ENCODE measurements around the gene SYT13. TPM values are rescaled to one million over a fixed set of nuclear protein-coding genes. Genes with fewer than 3 reads are reported as not detected.

Gene SYT13
- total RNA-seq, 1 donor from 2014 or later, result 219 TPM

DNA sequence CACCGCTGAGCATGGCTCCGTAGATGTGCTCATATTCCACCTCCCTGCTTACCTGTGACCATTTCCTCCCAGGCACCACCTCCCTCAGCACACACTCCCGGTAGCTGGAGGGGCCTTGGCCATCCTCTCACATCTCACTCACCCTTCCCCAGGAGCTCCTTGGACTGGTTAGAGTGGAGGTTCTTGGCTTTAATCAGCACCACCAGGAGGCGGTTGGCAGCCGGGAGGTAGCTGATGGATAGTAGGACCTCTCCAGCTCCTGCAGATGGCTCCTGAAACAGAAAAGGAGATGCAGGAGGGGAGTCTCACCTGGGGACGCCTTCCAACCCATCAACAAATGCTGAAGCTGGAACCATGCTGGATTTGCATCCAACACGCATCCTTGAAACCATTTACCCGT lies 39.9 kb downstream of the SYT13 start:
- no peak for DNase-seq

DNA sequence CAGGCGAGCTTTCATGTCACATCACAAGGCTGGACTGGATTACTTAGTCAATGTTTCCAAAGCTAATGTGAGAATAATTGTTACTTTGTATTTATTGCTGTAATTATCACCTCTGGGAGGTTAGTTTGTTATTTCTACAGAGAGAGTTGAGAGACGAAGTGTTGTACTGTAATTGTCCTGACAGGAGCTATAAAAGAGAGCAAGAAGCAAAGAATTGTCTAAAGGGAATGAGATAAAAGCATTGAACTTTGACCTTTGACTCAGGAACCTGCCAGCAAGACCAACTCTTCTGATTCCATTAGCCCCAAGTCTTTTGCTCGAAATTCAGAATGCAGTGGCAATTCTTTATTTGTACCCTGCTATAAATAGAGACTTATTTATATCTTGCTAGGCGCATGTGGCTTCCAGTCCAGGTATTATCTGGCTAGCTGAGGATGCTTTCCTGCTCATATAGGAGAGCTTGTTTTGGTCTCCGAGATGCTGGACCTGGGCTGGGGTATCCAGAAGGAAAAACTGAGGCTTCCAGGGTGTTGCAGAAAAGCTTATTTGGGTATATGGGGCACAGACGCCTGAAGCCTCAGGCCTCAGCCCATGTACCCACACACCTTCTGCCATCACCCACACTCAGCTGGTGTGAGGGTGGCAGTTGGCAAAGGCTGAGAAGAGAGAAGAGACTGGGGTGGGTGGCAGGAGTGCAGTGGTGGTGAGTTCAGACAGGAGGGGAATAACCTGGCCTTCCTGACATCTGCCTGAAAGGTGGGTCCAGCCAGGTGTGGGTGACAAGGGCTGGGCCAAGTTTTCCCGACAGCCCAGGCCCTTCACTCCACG lies 40.7 kb downstream of the SYT13 start:
- peak; percentile 63 for DNase-seq

- no peak for DNase-seq
Observed at GRCh38 chr11:45243967-45244366, 42.2 kb downstream of the SYT13 start.

GRCh38 chr11:45239733-45240132 lies 46.4 kb downstream of the SYT13 start:
- no peak for DNase-seq

GRCh38 chr11:45238724-45239123 lies 47.4 kb downstream of the SYT13 start:
- no peak for DNase-seq

DNA sequence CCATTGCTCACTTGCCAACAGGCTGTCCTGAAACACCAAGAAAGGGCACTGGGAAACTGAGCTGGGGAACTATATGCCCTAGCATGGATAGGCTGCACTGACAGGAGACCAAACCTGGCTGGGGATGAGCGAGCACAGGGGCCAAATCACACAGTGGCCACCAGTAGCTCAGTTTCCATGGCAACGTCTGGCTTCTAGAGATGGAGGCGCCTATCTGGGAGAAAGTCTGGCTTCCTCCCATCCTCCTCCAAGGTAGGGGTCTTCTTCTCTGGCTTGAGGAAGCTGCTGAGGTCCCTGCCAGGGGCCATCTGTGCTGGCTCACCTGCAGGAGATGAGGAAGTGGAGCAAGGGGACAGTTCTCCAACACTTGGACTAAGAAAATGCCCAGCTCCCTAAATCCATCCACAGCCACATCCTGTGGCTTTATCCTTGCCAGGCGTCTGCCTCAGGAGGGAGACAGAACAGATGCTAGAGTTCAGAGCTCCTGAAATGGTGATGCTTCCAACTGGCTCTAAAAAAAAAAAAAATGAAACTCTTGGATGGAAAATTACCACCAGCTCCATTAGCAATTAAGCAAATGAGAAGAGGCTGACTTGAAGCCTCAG lies 48.3 kb downstream of the SYT13 start:
- DNase-seq, result peak; percentile 32

- DNase-seq, result no peak
Observed at GRCh38 chr11:45234306-45235006, 51.7 kb downstream of the SYT13 start.

DNA sequence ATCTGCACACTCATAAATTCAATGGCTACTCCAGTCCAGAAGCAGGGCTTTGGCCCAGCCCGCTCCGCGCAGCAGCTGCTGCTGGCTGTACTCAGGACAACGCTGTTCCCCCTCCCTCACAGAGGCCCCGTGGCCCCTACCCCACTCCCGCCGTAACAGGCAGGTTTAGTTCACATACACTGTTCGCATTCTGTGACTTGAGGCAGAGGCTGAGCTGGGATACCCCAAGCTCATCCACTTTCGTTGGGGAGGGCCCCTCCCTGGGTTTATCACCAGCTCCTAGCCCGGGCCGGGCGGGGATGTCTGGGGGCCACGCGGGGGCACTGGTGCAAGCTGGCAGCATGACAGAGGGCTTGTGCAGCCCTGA lies 52.4 kb downstream of the SYT13 start:
- DNase-seq, result no peak

DNA sequence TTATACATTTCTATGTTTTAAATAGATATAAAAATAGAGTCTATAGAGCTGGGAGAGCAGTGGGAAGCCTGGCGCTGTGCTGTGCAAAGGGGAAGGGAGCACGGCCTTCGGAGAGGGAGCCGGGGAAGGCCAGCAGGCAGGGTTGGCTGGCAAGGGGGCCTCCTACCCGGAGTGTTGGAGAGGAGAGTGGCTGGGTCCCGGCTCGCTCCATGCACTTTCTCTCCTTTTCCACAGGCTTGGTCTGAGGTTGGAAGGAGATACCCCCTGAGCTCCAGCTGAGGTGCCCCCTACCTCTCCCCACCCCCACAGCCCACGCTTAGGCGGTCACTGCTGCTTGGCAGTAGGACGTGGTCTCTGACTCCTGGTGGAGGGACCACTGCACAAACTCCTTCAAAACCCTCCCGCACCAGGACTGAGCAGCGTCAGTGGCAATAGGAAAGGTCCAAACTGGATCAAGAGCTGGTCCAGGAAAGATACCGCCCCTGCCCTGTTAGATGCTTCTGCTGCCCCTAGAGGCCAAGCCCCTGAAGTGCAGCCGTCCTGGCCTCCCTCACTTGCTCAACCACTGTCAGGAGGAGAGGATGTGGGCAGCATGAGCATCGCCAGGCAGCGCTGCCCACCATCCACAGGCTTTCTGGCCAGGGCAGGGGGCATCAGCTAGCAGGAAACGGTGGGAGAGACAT lies 52.9 kb downstream of the SYT13 start:
- DNase-seq, result peak; percentile 33

DNA sequence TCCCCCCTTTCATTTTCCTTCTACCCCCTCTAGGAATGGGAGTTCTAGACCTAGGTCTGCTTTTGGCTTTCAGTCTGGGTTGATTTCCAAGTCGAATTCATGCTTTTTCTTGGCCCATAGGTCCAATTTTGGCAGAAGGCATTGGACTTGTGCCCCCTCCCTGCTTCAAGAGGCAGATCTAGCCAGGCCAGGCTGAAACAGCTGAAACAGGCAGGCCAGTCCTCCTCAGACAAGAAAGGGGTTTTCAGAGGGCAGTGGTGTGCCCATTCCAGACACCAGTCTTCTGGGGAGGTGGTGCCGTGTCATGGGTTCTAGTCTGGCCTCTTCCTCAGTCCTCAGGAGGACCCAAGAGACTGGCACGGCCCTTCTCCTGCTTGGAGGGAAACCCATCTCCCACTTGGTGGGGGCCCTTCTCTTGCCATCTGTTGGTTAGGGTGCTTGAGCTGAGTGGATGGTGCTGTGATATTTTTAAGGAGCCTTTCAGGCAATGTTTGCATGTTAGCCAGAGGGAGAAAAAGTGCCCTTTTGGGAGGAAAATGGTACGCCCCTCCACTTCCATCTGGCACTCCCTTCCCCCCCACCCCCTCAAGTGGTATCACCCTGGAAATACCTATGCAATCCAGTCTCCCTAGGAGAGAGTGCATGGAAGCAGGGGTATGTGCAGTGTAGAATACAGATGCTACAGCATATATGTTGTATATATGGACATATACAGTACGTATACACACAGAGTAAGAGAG lies 53.6 kb downstream of the SYT13 start:
- no peak for DNase-seq

- no peak for DNase-seq
Observed at GRCh38 chr11:45229401-45230020, 56.6 kb downstream of the SYT13 start.

- no peak for DNase-seq
Observed at GRCh38 chr11:45227836-45228235, 58.3 kb downstream of the SYT13 start.

- DNase-seq, result no peak
Observed at GRCh38 chr11:45226901-45227300, 59.2 kb downstream of the SYT13 start.

DNA sequence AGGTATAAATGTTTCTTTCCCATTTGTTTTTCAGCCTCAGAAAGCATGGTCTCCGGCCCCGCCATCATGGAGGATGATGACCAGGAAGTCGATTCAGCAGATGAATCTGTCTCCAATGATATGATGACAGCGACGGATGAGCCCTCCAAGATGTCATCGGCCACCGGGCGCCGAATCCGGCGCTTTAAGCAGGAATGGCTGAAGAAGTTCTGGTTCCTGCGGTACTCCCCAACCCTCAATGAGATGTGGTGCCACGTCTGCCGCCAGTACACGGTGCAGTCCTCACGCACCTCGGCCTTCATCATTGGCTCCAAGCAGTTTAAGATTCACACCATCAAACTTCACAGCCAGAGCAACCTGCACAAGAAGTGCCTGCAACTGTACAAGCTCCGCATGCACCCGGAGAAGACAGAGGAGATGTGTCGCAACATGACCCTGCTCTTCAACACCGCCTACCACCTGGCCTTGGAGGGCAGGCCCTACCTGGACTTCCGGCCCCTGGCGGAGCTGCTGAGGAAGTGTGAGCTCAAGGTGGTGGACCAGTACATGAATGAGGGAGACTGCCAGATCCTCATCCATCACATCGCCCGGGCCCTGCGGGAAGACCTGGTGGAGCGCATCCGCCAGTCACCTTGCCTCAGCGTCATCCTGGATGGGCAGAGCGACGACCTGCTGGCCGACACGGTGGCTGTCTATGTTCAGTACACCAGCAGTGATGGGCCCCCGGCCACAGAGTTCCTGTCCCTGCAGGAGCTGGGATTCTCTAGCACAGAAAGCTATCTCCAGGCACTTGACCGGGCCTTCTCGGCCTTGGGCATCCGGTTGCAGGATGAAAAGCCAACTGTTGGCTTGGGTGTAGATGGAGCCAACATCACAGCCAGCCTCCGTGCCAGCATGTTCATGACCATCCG lies 59.9 kb downstream of the SYT13 start:
- no peak for DNase-seq

DNA sequence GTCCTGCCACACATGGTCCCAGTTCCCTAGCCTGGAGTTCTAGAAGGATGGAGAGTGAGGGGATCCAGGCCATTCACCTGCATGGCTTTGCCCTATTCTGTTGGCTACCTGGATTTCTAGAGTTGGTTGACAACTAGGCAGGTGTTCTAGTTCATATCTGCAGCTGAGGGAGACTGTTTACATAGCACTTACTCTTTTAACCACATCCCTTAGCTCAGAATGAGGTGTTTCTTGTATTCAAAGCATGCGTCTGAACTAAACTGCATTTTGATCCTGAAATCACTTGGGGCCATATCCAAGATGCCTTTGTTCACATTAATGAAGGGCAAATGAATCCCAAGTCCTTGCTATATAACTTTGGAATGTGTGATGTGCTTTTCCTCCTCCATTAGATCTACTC lies 60.9 kb downstream of the SYT13 start:
- DNase-seq, result no peak

DNA sequence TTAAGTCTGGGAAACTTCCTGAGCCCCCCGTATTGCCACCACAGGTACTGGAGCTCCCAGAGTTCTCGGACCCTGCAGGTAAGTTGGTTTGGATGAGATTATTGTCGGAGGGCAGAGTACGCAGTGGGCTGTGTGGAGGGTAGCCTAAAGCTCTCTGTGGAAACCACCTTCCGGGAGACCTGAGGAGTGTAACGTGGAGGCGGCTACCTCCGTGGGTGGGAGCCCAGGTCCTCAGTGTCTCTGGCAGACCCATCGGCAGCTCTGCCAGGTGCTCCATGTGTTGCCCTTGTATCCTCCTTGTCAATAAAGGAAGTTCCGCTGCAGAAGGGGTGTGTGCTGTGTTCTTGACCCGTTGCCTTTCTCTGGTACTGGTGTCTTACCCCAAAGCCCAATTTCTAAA lies 61.4 kb downstream of the SYT13 start:
- DNase-seq, result no peak

DNA sequence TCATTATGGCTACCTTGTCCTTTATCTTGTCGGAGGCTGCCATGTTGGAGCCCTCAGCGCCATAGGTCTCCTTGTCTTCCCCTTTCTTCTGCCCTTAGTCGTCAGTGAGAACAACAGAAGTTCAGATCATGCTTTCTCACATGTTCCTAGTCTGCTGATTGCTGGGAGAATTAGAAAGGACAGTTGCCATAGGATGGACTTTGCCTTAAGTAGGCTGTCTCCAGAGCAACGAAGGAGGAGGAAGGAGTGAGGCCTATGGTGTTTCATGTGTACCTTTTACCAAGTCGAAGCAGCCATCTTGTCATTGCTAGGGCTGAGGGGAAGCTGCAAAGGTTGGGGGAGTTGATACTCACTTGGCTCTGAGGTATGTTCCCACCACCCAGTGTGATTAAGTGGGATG lies 62.6 kb downstream of the SYT13 start:
- no peak for DNase-seq

GRCh38 chr11:45219411-45219810 lies 66.7 kb downstream of the SYT13 start:
- DNase-seq, result no peak

- no peak for DNase-seq
Observed at GRCh38 chr11:45218705-45219104, 67.4 kb downstream of the SYT13 start.

DNA sequence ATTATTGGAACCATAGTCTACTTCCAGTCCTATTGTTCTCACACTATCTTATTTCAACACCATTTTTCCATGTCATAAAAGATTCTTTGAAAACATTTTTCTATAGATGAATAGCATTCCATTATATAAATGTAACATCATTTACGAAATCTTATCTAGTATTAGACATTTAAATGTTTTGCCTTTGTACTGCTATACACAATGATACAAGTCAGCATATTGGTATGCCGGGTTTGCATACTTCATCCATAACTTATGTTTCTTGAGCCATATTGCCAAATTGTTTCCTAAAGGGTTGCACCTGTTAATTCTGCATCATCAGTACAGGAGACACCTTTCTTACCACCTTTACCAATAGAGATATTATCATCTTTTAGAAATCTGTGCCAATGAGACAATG lies 68.2 kb downstream of the SYT13 start:
- DNase-seq, result no peak

DNA sequence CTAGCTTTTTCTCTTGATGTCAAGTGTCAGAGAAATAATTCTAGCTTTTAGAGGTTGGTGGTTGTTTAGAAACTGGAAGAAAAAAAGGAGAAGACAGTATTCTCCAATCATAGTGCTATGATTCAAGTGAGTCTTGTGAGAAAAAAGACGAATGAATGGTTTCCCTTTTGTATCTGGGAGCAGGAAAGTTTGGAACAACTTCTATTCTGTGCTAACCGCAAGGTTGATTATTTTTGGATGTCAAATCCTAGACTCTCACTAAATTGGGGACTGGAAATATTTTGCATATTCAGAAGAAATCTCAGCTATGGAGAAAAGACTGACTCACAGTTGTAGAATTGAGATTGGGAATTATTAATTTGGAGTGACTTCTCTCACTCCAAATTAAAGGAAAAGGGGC lies 69.2 kb downstream of the SYT13 start:
- no peak for DNase-seq

Data from occipital lobe (tissue), 2 donors.